Measurements from ENCODE around the gene TUBA3D.
"Not testable (repeated sequence)": the region's sequence is repeated elsewhere in the genome, so short reads cannot be mapped to it uniquely, and the experiment has no call there.

GRCh38 chr2:131504082-131504750 lies 28.3 kb downstream of the TUBA3D start:
- not testable (repeated sequence) for TF ChIP-seq CTCF (IDR thresholded peaks at IDR 0.05; ENCODE audit: borderline replicate concordance, extremely low read depth, low read length, poor library complexity, severe bottlenecking); EZH2 (IDR thresholded peaks at IDR 0.05; ENCODE audit: borderline replicate concordance, low read depth, low read length, severe bottlenecking)
